ENCODE measurements around the gene KCNC1.

GRCh38 chr11:17763703-17764102, 29.1 kb downstream of the KCNC1 start:
- TF ChIP-seq GATA3 (IDR thresholded peaks at IDR 0.05; ENCODE audit: low read depth, low read length) (no peak), GATA2 (IDR thresholded peaks at IDR 0.05; ENCODE audit: low read depth, low read length) (no peak)

All from SH-SY5Y (cell line).